Esophagus (tissue), 2 donors: Measurements from ENCODE around the gene RAD51C. TPM values are rescaled to one million over a fixed set of nuclear protein-coding genes. Genes with fewer than 3 reads are reported as not detected.
A peak's percentile ranks its signal among the peaks of the same experiment; 100 is the strongest.
"Not testable (repeated sequence)": the region's sequence is repeated elsewhere in the genome, so short reads cannot be mapped to it uniquely, and the experiment has no call there.

Experiments used
- H3K27ac ChIP-seq, 2 donors: one replicate each; pipeline ENCODE4 v1.5.1; 2013; ENCODE audit warnings: low read depth in 2 of 2, mild to moderate bottlenecking in 2 of 2, inconsistent platforms in 1 of 2, low read length in 1 of 2, moderate library complexity in 1 of 2
- H3K27me3 ChIP-seq, 2 donors: one replicate each; pipeline ENCODE4 v1.6.1; 2013; ENCODE audit warnings: low read length in 2 of 2, control low read depth in 1 of 2, mild to moderate bottlenecking in 1 of 2; ENCODE audit not compliant: insufficient read depth in 2 of 2, control insufficient read depth in 1 of 2
- H3K36me3 ChIP-seq, 2 donors: one replicate each; pipeline ENCODE4 v1.6.1; 2013; ENCODE audit warnings: low read length in 1 of 2; ENCODE audit not compliant: control insufficient read depth in 2 of 2, insufficient read depth in 2 of 2
- H3K4me1 ChIP-seq, 2 donors: one replicate each; pipeline ENCODE4 v1.6.1; 2013; ENCODE audit warnings: low read length in 1 of 2; ENCODE audit not compliant: control insufficient read depth in 2 of 2, insufficient read depth in 2 of 2
- H3K4me3 ChIP-seq, 2 donors: one replicate each; pipeline ENCODE4 v1.5.1; 2013; ENCODE audit warnings: low read length in 2 of 2, mild to moderate bottlenecking in 2 of 2, low read depth in 1 of 2, moderate library complexity in 1 of 2
- H3K9me3 ChIP-seq, 2 donors: one replicate each; pipeline ENCODE4 v1.6.1; 2013; ENCODE audit warnings: mild to moderate bottlenecking in 2 of 2, low read depth in 1 of 2, low read length in 1 of 2, moderate library complexity in 1 of 2; ENCODE audit not compliant: control insufficient read depth in 2 of 2, insufficient read depth in 1 of 2
- WGBS, 2 donors: extraction: QIAGEN DNeasy Blood & Tissue Kit; methylation state at CpG; one replicate each; pipeline ENCODE4 v1.1.7; 2013; 5-methylcytosine and 5-hydroxymethylcytosine counted together
- polyA plus RNA-seq, 2 donors: library from polyadenylated mRNA; stranded (reverse); fragments of 200-250 nt; gene quantifications; one replicate each; pipeline ENCODE4 v1.2.3, GENCODE V29; 2013
- donor health status: healthy with polysubstance abuse.
- donor health status: Bipolar disorder and iron deficiency.

The RAD51C gene
- polyA plus RNA-seq, 2 donors: 13.5 to 14.8 TPM

DNA sequence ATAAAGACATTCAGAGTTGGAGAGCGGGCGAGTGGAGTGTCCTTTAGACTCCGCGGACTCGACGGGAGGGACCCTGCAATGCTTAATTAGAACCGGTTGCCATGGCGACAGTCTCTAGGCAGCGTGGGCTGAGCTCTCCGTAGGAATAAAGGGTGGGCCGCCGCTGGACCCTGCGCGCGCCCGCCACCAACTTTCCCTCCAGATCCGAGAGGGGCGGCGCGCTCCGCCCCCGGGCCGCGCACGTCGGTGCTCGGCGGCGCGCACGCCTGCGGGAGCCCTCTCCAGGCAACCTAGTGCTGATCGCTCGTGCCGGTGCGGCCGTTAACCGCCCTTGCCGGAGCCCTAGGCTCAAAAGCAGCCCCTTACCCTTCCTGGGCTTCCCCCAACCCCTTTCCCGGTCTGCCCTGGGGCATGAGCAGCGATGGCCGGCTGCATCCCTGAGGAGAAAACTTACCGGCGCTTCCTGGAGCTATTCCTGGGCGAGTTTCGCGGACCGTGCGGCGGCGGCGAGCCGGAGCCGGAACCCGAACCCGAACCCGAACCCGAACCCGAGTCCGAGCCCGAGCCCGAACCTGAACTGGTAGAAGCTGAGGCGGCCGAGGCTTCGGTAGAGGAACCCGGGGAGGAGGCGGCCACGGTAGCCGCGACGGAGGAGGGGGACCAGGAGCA is 63.3 kb downstream of the RAD51C start, which contains the start of gene PPM1E:
TSS of gene PPM1E (plus strand) at position 278 of the 669 bp plus-strand sequence.
- no peak within 1 kb of the TSS for H3K27ac ChIP-seq
- peak within 1 kb of the TSS; percentile 47 to 66 for H3K4me3 ChIP-seq
- peaks cover 0 to 12% of the 10 kb centered on the region in 2 donors for H3K4me1 ChIP-seq
- H3K36me3 ChIP-seq: no peaks in the 10 kb centered on the region
- 2% methylated on average over 62 to 71 of the region's 71 CpGs for WGBS, 2 donors
- H3K9me3 ChIP-seq: no peaks in the 10 kb centered on the region
- H3K27me3 ChIP-seq: peaks cover 0 to 3% of the 10 kb centered on the region in 2 donors

DNA sequence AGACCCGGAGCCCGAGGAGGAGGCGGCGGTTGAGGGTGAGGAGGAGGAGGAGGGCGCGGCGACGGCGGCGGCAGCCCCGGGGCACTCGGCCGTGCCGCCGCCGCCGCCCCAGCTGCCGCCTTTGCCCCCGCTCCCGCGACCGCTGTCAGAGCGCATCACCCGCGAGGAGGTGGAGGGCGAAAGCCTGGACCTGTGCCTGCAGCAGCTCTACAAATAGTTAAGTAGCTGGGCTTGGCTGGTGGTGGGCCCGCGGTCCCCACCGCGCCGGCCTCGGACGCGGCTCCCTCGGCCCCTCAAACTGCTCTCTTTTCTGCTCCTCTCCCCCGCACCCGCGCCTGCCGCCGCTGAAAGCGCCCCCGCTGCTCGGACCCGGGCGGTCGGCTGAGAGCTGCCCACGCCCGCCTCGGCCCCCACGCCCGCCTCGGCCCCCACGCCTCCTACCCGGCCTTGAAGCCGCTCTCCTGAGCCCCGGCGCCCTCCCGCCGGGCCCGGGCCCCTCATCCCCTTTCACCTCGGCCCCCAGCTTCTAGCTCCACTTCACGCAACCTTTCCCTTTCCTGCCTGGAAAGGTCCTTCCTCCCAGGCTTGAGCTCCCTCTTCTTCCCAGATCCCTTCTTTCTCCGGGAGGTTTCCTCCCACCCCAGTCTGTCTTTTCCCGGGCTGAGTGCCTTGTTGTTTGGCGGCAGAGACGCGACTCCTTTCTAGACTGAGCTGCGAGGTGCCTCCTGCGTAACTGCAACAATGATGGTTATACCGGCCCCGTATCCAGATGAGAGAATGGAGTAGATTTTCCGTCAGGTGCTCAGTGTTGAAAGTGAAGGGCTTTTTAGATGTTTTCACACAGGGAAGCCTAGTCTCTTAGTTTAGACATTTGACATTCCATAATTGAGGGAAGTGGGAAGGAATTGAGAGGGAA is 64.1 kb downstream of the RAD51C start:
- Histone ChIP-seq H3K4me3 (peak overlapping the region; percentile 47 to 66), H3K27me3 (peaks cover 5 to 6% of the 10 kb centered on the region in 2 donors), H3K9me3 (no peaks in the 10 kb centered on the region), H3K36me3 (no peaks in the 10 kb centered on the region), H3K27ac (no peak overlapping the region), H3K4me1 (peaks cover 0 to 12% of the 10 kb centered on the region in 2 donors)
- 2% methylated on average over 43 to 72 of the region's 72 CpGs for WGBS, 2 donors

DNA sequence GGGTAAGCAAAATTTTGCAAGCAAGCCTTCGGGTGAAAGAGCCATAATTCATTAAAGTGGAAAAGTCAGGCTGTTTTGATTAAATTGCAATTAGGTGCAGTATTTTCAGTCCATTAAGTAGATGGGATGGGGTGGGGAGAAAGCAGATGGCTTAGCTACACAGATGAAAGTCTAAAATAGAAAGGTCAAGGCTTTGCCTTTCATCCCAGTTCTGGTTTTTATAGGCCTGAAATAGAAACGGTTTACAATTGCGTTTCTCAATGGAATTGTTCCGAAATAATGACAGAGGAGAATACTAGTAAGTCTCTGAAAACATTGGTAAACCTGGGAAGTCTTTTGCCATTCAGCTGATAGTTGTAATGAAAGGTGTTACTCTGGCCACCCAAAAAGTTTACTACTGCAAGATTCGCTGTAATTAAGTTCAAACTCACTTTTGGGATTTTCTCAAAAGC is 64.8 kb downstream of the RAD51C start:
- Histone ChIP-seq H3K27me3 (peaks cover 5 to 6% of the 10 kb centered on the region in 2 donors), H3K27ac (no peak overlapping the region), H3K9me3 (no peaks in the 10 kb centered on the region), H3K36me3 (no peaks in the 10 kb centered on the region), H3K4me3 (peak overlapping the region in 1 of 2 donors; percentile 66), H3K4me1 (peaks cover 0 to 12% of the 10 kb centered on the region in 2 donors)
- WGBS, 2 donors: 50 to 58% methylated on average over 5 of the region's 5 CpGs

DNA sequence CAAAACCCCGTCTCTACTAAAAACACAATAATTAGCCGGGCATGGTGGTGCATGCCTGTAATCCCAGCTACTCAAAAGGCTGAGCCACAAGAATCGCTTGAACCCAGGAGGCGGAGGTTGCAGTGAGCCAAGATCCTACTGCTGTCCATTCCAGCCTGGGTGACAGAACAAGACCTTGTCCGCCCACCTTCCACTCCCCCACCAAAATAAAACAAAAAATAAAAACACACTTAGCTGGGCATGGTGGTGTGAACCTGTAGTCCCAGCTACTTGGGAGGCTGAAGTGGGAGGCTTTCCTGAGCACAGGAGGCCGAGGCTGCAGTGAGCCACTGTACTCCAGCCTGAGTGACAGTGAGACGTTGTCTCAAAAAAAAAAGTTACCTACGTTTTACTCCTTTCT is 66.5 kb downstream of the RAD51C start:
- Histone ChIP-seq H3K4me3 (no peak overlapping the region), H3K9me3 (no peaks in the 10 kb centered on the region), H3K36me3 (no peaks in the 10 kb centered on the region), H3K27ac (no peak overlapping the region), H3K4me1 (peaks cover 0 to 12% of the 10 kb centered on the region in 2 donors), H3K27me3 (peaks cover 5 to 6% of the 10 kb centered on the region in 2 donors)
- WGBS, 2 donors: 87 to 88% methylated on average over 8 of the region's 8 CpGs

DNA sequence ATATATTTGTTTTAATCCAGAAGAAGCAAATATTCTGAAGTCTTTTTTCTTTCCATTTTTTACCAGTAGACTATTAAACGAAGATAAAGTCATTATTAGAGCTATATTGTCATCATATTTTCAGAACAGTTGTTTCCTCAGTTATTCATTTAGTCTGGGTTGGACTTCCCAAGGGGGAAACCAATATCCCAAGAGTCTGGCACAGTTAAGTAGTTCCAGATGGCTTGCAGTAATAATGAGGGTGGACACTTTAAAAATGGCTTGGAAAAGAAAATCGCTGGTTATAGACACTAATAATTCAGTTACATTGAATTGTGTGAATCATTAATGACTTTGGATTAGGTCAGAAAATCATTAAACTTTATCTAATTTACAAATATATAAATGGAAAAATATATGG is 67.1 kb downstream of the RAD51C start:
- WGBS, 2 donors: 64 to 76% methylated on average over 2 of the region's 2 CpGs
- Histone ChIP-seq H3K4me3 (no peak overlapping the region), H3K4me1 (peaks cover 0 to 12% of the 10 kb centered on the region in 2 donors), H3K27ac (no peak overlapping the region), H3K9me3 (no peaks in the 10 kb centered on the region), H3K27me3 (peaks cover 5 to 6% of the 10 kb centered on the region in 2 donors), H3K36me3 (no peaks in the 10 kb centered on the region)

DNA sequence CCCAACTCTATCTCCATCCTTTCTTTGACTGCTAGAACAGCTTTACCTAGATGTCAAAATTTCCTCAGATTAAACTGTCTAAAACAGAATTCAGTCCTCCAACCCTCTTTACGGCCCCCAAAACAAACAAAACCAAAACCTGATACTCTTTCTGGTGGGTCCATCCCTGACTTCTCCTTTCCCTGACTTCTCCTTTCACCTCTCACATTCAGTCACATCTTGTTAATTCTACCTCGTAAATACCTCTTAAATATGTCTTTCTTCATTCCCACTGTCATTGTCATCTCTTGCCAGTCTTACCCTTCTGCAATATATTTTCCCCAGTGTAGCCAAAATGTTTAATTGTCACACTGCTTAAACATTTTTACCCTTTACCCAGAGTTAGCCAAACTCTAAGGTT is 67.8 kb downstream of the RAD51C start:
- H3K27ac ChIP-seq: no peak overlapping the region
- 85% methylated on average over 2 of the region's 2 CpGs for WGBS, 2 donors
- H3K9me3 ChIP-seq: no peaks in the 10 kb centered on the region
- H3K4me1 ChIP-seq: peaks cover 0 to 12% of the 10 kb centered on the region in 2 donors
- peaks cover 5 to 6% of the 10 kb centered on the region in 2 donors for H3K27me3 ChIP-seq
- no peaks in the 10 kb centered on the region for H3K36me3 ChIP-seq
- no peak overlapping the region for H3K4me3 ChIP-seq

DNA sequence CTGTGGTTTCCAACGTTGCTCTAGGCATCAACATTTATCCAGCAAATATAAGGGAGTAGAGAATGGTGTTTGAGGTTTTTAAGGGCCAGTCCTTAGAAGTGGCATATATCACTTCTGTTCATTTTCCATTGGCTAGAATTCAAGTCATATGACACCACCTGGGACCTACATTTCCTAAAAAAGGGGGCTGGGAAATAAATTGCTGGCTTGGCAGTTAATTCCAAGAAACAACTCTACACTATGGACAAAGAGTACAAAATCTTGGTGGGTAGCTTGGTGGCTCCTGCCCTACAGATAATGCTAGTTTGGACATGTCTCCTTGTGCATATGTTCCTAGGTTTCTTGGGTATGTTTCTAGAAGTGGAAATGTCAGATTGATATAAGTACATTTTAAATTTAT is 70.9 kb downstream of the RAD51C start:
- WGBS, 2 donors: 21 to 31% methylated on average over 1 of the region's 1 CpG
- H3K4me3 ChIP-seq: no peak overlapping the region
- H3K9me3 ChIP-seq: no peaks in the 10 kb centered on the region
- no peaks in the 10 kb centered on the region for H3K4me1 ChIP-seq
- H3K36me3 ChIP-seq: no peaks in the 10 kb centered on the region
- H3K27me3 ChIP-seq: peaks cover 5 to 6% of the 10 kb centered on the region in 2 donors
- no peak overlapping the region for H3K27ac ChIP-seq

DNA sequence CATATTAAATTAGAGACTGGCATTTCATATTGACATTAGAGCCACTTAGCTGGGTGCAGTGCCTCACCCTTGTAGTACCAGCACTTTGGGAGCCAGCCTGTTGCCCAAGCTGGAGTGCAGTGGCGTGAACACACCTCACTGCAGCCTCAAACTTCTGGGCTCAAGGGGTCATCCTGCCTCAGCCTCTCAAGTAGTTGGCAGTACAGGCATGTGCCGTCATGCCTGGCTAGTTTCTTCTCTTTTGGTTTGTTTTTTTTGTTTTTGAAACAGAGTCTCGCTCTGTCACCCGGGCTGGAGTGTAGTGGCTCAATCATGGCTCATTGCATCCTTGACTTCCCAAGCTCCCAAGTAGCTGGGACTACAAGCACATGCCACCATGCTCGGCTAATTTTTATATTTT is 72.0 kb downstream of the RAD51C start:
- no peaks in the 10 kb centered on the region for H3K36me3 ChIP-seq
- H3K27ac ChIP-seq: no peak overlapping the region
- H3K9me3 ChIP-seq: no peaks in the 10 kb centered on the region
- WGBS, 2 donors: 74 to 83% methylated on average over 5 of the region's 5 CpGs
- no peak overlapping the region for H3K4me3 ChIP-seq
- H3K4me1 ChIP-seq: no peaks in the 10 kb centered on the region
- H3K27me3 ChIP-seq: peaks cover 5 to 6% of the 10 kb centered on the region in 2 donors

DNA sequence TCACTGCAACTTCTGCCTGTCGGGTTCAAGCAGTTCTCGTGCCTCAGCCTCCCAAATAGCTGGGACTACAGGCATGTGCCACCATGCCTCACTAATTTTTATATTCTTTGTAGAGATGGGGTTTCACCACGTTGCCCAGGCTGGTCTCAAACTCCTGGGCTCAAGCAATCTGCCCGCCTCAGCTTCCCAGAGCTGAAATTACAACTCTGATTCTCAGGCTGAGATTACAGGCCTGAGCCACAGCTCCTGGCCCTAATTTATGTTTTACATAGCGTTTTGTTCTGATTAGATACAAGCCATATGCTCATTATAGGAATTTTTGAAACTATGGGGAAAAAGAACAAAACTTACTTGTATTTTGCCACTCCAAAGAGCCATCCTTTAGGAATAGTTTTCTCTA is 86.1 kb downstream of the RAD51C start:
- not testable (repeated sequence) for H3K4me3 ChIP-seq, H3K4me1 ChIP-seq, H3K27me3 ChIP-seq, H3K9me3 ChIP-seq, H3K27ac ChIP-seq, H3K36me3 ChIP-seq
- WGBS, 2 donors: 74 to 79% methylated on average over 5 of the region's 5 CpGs
